ENCODE data around the gene CCL19.

CCL19 gene

DNA sequence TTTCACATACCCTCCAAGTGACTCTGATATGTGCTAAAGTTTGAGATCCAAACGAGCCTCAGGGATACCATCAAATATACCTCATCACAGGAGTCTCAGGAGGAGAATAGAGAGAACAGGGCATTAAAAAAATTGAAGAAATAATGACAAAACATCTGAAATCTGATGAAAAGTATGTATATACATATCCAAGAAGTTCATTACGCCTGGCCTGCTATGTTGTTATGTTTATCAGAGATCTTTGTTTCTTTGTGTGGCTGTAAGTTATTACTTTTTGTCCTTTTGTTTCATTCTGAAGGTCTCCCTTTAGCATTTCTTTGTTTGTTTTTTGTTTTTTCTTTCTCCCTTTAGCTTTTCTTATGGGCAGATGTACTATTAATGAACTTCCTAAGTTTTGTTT lies 2.5 kb upstream of the CCL19 start:
- no peak for DNase-seq

DNA sequence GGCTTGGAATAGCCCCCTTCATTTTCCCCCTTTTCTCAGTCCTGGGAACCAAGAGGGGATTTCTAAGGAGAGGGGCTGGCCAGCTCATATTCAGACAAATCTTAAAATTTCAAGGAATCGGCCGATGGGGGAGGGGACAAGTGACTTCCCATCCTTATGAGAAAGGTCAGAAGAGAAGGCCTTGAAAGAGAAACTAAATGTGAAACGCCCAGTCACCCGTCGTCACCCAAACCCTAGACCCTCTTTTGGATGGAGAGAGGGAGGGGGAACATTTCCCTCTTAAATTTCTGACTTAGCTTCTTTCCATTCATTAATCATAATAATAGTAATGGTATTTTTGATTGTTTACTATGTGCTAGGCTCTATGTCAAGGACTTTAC lies 850 bp upstream of the CCL19 start:
- DNase-seq, result no peak

DNA sequence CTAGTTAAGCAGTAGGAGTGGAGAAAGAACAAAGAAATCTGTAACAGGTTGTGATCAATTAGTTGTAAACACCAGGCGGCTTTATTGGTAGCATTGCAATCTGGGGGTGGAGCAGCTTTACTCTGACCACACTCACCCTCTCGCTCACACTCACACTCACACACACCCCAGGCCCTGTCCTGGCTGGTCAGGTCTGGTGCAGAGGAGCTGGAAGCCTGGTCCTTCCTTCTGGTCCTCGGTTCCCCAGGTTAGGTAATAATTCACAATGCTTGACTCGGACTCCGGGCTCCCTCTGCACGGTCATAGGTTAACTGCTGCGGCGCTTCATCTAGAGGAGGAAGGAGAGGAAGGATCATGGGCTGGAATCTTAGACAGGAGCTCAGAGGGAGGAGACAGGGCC lies 1.6 kb downstream of the CCL19 start:
- no peak for DNase-seq

DNA sequence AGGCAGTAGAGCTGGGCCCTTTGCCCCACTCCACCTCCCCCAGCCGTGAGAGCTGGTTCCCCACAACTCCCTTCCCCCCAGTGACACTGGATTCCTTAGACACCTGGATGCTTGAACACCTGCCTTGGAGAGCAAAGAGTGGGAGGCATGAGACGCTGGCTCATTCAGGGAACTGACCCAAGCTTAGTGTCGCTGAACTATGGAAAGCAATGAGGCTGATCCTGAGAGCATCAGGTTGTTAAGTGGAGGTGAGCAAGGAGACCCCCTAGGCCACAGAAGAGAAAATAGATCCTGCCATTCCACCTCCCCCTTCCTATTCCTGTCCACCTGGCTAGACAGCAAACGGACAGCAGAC lies 2.0 kb downstream of the CCL19 start:
- DNase-seq, result no peak

DNA sequence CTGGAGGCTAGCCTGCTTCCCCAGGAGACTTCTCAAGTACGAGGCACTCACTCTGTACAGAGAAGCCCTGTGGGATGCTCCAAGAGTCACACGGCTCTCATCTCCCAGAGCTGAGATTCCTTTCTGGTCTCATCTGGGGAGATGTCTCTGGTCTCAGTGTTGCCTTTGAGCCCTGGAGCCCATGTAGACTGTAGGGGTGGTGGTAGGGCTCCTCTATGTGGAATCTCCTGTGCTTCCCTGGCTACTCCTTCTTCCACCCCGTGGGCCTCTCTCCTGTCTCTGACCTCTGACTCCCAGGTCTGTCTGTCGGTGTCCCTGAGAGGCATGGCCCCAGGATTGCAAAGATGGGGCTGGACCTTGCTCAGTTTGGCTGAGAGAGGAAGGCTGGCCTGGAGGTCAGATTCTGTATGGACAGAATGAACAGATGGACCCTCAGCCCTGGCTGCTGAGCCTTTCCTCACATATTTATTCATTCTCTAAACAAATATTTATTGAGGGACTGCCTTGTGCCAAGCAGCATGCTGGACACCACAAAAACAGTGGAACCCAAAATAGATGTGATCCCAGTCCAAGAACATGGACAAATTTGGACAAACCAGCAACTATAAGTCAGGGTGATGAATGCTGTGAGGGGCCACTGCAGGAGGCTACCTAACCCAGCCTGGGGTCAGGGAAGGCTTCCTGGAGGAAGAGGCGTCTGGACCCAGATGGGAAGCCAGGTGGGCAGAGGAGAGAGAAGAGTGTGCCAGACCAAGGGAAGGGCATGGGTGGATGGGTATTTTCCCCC lies 2.6 kb downstream of the CCL19 start:
- no peak for DNase-seq

DNA sequence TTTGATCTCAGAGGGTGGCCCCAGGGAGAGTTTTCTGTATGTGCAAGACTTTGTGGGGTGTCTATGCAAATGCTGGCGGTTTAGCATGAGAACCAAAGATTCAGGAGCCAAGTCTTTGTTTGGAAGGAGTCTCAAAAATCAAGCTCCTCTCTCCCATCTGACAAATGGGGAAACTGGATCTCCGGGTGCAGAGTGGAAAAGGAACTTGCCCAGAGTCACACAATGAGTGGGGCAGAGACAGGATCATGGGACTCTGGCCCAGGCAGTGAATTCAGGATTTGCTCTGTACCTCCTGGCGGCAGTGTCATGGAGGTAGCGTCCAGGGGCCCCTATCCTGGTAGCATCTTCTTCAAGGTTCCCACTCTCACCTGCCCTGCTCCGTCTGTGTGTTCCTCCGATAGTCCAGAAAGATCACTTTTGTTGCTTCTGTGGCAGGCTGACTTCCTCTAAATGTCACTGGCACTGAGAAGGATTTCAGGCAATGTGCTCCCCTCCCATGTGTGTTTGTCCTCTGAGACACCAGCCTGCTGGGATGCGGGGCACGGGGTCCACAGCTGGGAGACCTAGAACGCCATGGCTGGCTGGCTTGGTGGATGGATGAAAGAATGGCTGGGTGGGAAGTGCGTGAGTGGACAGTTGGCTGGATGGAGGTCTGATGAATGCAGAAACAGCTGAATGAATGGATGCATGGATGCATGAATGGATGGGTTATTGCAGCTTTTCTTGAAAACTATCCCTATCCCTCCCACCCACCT lies 3.6 kb downstream of the CCL19 start:
- DNase-seq, result no peak

DNA sequence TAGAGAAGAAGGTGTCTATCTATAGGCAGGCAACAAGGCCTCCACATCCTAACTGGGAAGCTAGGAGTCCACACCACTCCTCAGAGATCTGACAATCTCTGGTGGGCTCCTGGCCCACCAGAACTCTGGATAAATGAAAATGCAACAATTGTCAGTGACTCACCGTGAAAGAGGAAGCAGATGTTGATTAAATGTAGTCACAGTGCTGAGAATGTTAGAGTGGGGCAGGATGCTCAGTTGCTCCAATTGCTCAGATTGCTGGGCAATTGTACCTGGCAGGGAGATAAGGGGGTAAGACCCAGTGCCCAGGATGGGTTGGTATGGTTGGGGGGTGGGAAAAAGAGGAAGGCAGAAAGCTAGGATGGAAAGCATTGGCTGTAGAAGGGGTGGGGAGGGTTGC lies 4.3 kb downstream of the CCL19 start:
- no peak for DNase-seq

DNA sequence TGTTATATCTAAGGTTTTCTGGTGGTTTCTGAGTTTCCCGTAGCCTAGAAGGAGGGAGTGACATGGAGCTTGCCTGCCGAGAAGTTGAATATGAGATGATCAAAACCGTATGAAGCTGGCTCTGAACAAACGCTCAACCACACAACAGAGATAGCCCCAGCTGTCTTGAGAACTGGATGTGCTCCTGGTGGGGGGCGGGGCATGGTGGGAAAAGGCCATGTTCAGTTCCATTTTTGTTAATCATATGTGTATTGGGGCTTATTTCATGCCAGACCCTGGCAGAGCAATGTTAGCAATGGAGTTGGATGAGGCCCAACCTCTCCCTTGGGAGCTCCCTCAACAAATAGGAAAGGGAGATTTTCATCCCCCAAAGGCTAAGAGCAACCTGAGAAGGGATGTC lies 4.8 kb downstream of the CCL19 start:
- no peak for DNase-seq

DNA sequence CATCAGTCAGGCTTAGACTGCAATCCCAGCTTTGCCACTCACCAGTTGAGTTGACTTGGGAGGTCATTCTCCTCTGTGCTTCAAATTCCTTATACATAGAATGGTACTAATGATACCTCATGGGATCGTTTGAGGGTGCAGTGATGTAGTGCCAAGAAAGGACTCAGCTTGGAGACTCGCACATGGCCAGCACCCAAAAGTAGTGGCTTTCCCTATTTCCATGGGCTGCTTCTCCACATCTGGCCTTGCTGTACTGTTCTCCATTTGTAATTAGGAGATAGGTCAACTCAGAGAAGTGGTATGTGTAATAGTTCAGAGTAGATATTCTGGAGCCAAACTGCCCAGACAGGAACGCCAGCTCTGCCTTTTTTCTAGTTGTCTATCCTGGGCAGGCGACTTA lies 5.5 kb downstream of the CCL19 start:
- no peak for DNase-seq

DNA sequence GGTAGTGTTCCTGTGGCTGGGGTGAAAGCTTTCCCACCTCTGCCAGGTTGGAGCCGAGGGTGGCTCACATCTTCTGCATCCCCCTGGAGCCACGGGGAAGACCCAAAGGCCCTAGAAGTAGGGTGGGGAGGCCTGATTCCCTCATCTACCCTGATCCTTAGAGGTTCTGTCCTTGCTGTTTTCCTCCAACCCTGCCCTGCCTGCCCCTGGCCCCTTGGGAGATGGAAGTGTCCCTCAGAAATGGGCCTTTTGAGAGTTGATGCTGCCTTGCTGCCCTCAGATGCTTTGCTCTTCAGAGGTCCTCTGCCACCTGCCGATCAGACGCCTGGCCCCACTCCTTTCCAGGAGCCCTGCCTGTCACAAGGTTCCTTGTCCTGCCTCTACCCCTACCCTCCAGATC lies 6.3 kb downstream of the CCL19 start:
- DNase-seq, result no peak

DNA sequence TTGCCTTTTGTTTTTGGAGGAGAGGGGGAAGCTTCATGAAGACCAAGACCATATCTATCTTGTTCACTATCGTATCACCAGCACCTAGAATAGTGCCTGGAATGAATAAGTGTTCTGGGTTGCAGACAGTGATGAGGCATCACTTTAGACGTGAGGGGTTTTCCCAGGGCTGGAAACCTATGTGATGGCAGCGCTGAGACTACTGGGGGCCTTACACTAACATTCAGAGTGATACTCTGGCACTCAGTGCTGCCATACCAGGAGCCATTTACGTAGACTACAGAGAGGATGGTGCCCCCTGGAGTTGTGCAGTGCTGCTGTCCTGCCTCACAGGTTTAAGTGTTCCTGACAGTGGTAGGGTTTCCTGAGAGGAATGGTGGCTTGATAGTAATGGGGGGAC lies 6.9 kb downstream of the CCL19 start:
- DNase-seq, result peak in 1 of 2 donors; percentile 14

DNA sequence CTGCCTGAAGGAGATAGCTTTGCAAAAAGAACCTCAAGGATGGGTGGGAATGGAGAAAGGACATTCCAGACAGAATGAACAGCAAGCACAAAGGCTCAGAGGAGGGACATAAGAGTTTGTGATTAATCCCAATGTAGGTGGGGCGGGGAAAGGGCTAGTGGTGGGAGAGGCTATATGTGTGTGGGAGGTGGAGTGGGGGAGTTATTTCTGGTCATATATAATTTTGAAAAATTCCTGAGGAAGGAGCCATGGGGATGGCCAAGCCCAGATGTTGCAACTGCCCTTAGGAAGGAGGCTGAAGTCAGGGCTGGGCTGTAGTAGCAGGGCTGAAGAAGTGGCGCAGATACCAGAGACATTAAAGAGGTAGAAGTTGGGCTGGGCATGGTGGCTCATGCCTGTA lies 15.2 kb downstream of the CCL19 start:
- DNase-seq, result no peak

DNA sequence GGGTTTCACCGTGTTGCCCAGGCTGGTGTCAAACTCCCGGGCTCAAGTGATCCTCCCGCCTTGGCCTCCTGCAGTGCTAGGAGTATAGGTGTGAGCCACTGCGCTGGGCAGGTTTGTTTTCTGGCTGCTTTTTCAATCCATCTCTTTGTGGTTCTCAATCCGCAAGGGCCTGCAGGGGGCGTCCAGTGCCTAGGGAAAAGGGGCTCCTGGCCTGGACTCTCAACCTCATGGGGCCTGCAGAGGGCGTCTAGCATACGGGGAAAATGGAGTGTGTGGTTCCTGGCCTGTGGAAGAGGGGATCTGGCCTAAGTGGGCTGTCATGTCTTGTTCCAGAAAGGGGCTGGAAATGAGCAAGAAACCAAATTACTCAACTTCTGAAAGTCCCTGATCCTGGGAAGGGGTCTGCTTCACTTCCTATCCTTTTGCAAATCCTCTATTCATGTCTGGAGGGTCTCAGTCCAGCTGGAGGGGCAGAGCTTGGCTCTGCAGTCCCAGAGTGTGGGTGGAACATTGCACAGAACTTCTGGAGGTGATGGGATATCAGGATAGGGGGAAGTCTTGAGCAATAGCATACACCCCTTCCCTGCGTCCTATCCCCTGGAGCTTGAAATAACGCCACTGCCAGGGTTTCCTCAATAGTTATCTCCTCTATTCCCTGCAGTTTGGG lies 15.9 kb downstream of the CCL19 start:
- DNase-seq, result peak; percentile 50 to 51

DNA sequence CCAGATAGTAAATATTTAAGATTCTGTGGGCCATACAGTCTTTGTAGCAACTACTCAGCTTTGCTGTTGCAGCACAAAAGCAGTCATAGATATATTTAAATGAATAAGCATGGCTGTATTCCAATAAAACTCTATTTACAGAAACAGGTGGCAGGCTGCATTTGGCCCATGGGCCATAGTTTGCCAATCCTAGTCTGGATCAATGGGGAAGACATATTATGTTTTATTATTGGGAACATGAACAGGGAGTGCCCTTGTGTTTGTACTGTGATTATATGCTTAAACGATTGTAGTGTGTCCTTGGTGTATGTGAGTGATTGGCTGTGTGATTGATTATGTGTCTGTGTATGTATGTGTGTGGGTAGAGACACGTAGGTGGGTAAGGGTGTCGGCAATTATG lies 16.6 kb downstream of the CCL19 start:
- no peak for DNase-seq

DNA sequence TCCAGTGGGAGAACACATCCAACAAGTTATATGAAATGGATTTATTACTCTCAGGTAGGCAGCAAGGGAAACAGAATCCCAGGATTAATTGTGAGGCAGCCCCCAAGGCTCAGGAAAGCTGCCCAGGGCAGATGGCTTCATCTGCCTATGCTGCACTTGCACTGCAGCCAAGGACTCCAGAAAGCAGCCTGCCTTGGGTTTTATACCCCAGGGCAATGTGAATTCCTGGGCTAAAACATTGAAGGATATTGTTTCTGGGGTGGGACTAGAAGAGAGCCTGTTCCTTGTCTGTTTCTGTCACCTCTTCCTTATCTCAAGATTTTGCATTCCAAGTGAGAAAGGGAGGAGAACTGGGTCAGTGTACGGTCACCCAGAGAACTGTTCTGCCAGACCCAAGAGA lies 19.8 kb downstream of the CCL19 start:
- DNase-seq, result no peak

DNA sequence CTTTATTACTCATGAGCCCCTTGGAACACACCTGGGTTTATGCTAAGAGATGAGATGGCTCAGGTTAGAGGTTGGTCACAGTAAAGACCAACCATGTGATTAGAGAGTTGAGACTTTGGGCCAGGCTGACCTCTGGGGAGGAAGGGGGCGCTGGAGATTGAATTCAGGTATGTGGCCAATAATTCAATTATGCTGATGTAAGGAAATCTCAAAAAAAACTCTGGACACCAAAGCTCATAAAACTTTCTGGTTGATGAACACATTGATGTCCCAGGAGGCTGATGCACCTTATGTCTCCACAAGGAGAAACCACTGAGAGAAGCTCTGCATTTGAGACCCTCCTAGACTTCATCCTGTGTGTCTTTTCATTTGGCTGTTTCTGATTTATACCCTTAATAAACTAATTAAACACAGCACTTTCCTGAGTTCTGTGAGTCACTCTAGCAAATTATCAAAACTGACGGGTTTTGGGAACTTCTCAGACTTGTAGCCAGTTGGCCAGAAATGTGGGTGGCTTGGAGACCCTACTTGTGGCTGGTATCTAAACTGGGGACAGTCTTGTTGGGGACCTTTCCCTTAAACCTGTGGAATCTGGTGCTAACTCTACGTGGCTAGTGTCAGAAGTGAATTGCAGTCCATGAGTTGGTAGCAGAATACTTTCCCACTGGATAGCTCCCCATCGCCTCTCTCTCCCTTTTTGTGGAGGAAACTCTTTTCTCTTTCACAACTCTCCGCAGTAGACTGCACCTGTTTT lies 21.1 kb downstream of the CCL19 start:
- no peak for DNase-seq

DNA sequence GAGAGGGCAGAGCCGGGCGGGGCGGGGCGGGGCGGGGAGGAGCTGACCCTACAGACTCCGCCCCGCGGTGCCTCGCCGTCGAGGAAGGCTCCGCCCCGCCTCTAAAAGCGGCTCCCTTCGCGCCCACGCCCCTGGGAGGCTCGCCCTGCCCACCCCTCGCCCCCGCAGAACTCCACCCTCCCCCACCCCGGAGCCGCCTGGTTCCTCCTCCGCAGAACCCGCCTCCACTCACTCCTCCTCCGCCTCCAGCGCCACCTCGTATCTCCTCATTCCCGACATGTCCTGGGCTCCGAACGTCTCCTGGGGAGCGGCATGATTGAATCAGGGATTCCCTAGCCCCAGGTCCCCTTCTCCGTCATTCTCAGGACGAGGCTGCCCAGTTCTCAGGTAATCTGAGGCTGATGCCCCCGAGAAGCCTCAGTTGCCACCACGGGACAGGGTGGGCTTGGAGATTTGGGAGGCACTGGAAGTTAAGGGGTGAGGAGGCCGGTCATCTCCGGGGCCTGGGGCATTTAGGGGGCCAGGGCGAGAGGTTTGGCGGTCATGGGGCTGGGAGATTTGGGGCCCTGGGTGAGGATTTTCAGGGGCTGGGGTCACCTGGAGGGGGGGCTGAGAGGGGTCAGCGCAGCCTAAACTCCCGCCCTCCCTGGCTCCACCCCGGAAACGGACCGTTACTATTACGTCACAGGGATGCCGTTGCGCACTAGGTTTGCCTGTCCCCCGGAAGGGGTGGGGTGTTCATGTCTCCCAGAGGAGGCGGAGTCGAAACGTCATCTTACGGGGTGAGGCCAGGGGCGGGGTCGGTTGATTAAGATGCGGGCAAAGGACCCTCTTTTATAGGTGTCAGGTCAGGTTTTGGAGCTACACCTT lies 25.5 kb downstream of the CCL19 start:
- peak; percentile 89 to 93 for DNase-seq

DNA sequence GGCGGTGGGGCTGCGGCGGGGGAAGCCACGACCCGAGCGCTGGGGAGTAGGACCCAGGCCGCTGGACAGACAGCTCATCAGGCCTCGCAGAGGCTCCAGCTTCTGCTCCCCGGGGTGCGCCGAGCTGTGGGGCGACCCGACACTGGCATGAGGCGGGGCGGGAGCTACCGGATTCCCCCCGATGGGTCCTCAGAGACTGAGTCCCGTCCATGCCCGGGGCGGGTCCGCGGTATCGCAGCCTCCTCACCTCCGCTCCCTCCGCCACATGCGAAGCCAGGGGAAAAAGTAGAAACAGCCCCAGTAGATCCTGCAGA lies 26.1 kb downstream of the CCL19 start:
- DNase-seq, result no peak

DNA sequence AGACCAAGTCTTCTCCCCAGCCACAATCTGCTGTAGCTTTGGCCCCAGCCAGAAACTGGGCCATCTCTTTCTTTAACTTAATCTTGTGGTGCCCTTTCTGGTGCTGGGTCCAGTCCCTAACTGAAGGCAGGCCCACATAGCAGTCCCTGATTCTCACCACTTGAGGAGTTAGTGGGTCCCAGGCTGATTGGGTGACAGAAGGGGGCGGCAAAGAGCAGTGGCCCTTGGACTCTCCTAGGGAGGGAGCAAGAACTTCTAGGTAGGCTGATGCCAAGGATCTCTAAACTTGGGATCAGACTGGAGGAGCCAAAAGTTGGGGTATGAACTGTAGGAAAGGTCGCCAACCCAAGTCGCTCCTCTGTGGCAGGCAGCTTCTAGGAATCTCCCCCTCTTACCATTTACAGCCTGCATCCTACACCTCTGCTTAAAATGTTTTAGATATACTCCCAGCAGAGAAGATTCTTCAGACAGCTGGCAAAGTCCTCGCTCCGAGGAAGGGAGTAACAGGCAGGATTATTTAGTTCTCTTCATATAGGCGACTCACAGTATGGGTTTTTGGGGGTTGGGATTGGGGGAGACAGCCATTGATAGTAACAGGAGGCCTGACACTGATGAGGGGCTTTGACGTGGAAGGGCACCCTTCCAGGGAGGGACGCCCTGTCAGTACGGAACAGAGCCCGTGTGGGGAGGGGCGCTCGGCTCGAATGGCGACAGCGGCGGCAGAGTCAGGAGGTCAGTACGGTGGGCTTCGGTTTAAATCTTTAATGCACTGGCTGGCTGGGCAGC lies 26.6 kb downstream of the CCL19 start:
- DNase-seq, result peak; percentile 57 to 62

DNA sequence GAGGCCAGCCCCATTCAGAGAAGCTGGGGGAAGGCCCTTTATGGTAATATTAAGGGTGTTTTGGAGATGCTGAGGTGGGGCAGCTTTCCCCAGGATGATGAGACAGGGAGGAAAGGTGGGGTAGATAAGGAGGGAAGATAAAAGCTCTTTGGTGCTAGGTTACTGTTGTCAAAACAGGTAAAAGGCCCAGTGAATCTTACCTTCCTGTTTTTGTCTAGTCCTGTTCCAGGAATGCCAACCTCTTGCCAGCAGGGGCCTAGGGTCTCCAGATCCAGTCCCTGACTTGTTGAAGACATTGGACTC lies 27.8 kb downstream of the CCL19 start:
- no peak for DNase-seq

DNA sequence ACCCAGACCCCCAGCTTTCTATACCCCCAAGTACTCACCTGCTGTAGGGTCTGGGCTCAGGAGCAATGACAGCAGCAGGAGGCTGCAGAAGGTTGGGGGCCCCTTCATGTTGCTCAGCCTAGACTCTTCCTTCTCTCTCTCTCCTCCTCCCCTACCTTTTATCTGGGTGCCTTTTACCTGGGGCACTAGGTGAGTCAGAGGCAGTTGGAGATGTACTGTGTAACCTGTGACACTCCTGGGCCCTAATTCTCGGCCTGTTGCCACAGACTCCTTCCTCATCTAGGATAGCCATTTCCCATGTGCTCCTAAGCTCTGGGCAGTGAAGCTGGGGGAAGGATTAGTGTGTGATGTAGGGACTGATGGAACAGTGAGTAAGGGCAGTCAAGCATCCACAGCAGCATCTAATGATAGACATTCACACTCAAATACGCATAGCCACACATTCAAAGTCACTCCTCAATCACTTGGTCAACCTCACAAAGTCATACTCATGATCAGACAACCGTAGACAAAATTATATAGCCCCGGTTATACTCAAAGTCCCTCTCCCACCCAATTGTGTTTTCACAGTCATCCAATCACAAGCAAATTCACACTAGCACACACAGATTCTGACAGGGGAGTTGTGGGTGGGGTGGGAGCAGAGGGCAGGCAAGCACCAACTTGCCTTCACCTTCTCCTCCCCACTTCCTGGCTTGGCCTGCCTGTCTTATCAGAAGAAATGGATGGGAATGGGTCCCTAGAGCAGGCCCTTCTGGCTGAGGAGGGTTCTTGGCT lies 28.4 kb downstream of the CCL19 start, which contains the start of gene CCL27:
CCL27 (minus strand) TSS at position 132 of the 777 bp plus-strand sequence; CDS start at position 108, 24 bp downstream.
- DNase-seq, result no peak
